8988T (cell line): ENCODE data around the gene ASAH2.
"Not testable (repeated sequence)": the region's sequence is repeated elsewhere in the genome, so short reads cannot be mapped to it uniquely, and the experiment has no call there.

Source experiments
- DNase-seq: peaks from one replicate; pipeline ENCODE4 v3.0.0; 2011

The ASAH2 gene

GRCh38 chr10:50250096-50250854 is 1.0 kb downstream of the ASAH2 start:
- no peak for DNase-seq

DNA sequence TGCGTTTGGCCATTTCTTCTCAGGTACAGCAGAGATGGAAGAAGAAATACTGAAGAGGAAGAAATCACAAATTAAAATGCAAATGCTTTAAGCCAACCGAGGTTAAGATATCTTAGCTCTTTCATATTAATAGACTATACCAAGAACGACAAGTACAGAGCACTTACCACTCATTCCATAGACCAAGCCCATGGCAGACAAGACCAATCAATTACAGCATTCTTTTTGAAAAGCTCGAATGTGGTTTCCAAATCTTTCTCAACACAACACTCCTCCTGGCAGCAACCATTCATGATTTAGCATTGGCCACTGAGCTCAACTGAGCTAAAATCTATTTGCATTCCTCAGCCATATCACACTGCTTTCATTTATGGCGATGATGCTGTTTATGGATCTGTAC is 2.7 kb downstream of the ASAH2 start:
- DNase-seq = no peak

DNA sequence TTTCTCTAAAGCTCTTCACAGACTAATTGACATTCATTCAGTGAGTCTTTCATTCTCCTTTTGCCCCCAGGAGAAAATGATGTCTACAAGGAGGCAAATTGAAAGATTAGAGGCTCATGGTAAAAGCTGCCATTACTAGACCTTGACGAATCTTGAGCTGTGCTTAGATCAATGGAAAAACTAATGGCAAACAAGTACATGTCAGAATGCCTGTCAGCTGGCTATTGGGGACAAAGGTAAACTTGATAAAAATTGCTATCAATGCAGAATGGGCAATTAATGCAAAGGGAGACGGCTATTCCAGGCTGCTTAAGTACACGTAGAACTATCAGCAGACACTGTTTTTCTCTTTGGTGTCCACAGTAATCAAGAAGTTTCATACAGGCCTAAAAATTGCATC is 3.3 kb downstream of the ASAH2 start:
- no peak for DNase-seq

GRCh38 chr10:50244201-50244600 is 7.1 kb downstream of the ASAH2 start:
- no peak for DNase-seq

GRCh38 chr10:50242777-50243176 is 8.5 kb downstream of the ASAH2 start:
- DNase-seq = no peak

- DNase-seq = not testable (repeated sequence)
Measured at GRCh38 chr10:50241478-50241877, 9.8 kb downstream of the ASAH2 start.

DNA sequence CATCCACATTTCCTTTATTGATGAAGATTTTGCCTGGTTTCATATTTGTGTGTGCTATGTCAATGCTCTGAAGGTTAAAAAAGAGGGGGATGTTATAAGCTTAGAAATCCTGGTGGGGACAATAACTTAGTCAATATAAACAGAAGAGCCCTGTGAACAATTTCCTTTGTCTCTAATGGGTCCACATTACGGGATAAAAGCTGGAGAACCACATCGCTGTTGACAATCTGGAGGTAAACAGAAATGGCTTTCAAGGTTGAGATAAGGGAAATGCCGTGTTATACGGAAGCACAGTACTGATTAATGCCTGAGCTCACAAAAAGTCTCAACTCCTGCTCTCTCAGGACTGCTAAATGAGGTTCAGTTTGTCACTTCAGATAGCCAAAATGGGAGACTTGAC is 16.8 kb downstream of the ASAH2 start:
- DNase-seq = no peak

GRCh38 chr10:50232261-50232639 is 19.1 kb downstream of the ASAH2 start:
- no peak for DNase-seq

DNA sequence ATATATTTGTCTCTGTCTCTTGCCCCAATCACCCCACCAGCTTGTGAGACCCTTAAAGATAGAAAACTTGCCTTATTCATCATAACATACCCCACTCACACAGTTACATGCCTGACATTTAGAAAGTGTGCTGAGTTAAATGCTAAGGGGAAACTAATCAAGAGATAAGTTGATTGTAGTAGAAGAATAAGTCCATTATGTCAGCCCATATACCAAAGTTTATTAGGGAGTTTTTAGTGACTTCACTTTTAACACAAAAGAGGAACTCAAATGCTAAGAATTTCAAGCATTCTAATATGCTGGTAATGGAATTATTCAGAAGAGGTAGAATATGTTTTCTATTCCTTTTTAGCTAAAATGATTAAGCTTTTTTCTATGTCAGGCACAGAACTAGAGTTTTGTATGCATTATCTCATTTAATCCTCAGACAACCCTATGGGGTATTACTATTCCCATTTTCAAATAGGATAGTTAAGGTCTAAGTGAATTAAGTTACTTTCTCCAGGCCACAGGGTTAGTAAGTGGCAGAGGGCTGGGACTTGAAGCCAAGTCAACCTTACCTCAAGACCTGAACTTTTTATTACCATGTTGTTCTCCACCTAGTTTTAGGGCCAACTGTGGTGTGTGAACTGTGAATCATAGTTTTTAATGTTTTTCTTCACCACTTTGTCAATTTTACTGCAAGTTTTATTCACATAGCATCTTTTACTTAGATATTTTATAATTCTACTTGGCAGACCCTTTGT is 19.6 kb downstream of the ASAH2 start:
- DNase-seq = no peak

DNA sequence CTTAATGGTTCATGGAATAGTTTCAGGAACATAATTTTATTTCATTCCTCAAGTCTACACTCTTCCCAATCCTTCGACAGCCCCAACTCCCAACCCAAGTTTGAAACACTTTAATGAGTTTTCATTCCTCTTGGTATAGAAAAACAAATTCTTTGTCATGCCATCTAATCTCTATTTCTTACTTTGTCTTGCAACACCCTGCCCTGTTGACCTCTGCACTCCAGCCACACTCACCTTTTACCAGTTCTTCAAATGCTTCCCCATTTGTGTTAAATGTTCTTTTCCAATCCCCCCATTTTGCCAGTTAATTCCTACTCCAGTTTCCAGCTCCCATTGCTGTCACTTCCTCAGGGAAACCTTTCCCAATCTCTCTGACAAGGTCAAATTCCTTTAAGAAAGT is 21.9 kb downstream of the ASAH2 start:
- no peak for DNase-seq

DNA sequence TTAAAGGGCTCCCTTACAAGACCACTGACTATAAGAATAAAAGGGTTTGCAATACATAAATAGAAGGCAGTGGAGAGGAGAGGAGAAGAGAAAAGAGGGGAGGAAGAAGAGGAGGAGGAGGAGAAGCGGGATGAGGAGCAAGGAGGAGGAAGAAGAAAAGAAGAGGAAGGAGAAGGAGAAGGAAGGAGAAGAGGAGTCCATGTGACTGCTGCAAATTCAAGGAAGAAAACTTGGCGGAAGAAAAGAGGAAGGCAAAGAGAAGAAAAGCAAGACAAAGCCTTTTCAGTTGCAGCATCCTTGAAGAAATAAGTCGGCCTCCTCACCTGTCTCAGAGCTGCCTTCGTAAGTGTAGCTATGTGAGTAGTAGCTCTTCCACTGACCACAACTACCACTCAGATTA is 22.6 kb downstream of the ASAH2 start:
- no peak for DNase-seq

GRCh38 chr10:50226610-50227009 is 24.7 kb downstream of the ASAH2 start:
- no peak for DNase-seq

DNA sequence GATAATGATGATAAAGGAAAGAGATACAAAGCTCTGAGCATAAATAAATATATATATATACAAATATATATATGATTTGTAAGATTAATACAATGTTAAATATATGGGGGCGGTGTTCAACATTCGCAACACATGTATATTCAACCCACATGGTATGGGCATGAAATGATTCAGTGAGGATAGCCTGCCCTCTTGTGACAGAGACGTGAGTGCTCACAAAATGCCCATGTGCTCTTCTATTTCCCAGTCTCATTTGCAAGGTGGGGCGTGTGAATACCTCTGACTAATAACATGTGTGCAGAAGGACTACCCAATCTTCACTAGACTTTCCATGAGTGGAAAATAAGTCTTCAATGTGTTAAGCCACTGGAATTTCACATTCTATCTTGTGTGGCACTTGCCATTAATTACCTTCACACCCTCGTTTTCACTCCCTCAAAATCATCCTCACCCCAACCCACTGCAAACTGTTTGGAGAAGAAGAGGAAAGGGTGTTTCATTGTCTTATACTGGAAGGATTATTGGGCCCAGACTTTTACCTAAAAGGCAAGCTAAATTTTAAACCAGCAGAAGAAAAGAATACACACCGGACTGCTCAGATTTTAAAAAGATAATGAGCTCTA is 26.9 kb downstream of the ASAH2 start:
- no peak for DNase-seq

DNA sequence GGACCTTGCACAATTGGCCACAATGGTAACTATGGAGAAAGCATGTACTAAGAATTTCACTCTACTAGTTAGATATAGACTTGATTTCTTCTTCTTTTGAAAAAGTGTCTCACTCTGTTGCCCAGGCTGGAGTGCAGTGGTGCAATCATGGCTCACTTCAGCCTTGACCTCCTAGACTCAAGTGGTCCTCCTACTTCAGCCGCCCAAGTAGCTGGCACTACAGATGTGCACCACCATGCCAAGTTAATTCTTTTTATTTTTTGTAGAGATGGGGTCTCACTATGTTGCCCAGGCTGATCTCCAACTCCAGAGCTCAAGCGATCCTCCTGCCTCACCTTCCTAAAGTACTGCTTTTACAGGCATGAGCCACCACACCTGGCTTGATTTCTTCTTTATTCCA is 29.1 kb downstream of the ASAH2 start:
- DNase-seq = no peak

- no peak for DNase-seq
Measured at GRCh38 chr10:50221470-50221869, 29.8 kb downstream of the ASAH2 start.

DNA sequence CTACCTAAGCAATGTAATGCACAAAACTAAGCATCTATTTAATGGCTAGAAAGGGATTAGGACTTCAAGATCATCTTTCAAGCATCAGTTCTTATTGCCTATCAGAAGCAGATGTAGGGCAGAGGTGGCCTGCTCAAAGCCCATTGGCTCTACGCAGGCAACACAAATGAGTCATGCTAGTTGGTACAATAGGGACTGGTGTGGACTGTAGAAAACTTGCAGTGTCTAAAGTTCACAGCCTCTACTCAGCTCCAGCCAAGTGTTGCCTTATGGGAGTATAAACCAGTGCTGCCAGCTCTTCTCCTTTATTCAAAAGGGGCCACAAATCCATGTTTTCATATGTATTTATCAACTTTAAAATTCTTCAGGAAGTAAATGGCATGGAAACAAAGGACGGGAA is 31.7 kb downstream of the ASAH2 start:
- no peak for DNase-seq

- no peak for DNase-seq
Measured at GRCh38 chr10:50219200-50219599, 32.1 kb downstream of the ASAH2 start.

GRCh38 chr10:50216894-50217293 is 34.4 kb downstream of the ASAH2 start:
- no peak for DNase-seq

GRCh38 chr10:50216418-50216817 is 34.9 kb downstream of the ASAH2 start:
- DNase-seq = no peak

DNA sequence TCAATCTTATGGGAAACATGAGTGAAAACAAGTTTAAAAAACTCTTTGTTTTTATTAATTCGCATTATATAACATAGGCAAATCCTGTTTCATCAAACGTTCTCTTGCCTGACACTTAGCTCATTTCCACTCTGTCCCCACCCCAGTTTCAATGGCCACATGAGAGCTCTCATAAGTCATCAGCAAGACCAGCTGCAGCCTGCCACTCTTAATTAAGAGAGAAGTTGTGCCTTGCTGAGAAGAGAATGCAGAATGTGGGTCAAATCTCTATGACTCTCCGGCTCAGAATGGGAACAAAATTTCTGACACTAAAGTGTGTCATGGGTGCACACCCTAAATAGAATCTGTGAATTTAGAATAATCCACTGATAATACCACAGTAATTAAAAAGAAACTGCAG is 39.6 kb downstream of the ASAH2 start:
- no peak for DNase-seq

DNA sequence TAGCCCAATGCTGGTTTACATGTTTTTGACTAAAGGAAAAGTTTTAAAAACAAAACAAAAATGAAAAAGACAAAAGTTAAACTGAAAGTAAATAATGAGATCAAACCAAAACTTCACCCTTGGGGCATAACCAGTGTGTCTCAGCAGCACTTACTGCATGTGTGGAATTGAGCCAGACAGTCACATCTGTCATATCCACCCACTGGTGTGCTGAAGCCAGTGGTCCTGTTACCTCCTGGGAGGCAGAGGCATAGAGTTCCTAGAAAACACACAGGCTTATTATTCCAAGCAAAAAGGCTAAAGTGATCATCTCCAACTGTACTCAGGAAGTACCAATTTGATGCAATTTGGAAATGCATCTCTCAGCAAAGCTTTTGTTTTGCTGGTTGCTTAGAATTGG is 40.4 kb downstream of the ASAH2 start:
- DNase-seq = no peak
